Tibial nerve (tissue), 4 donors: ENCODE measurements around the gene EXTL1.

ENCODE experiments used
- EP300 ChIP-seq, 2 donors: sonication (generic); formaldehyde crosslinking; IDR thresholded peaks; one replicate each; pipeline ENCODE4 v1.6.1; 2017; ENCODE audit warnings: antibody characterized with exemption in 2 of 2, mild to moderate bottlenecking in 1 of 2
- POLR2A ChIP-seq, 2 donors: fragments of 450-650 bp; IDR thresholded peaks; one replicate each; pipeline ENCODE4 v1.6.1; 2017; ENCODE audit warnings: antibody characterized with exemption in 2 of 2, mild to moderate bottlenecking in 2 of 2, moderate library complexity in 2 of 2
- TF ChIP-seq, protein P1 (sequence below), 5 experiments: fragments of 200-600 bp in 3 of 5; fragments of 450-650 bp in 2 of 5; sonication (generic) in 3 of 5; IDR thresholded peaks; one replicate each; pipeline ENCODE4 v1.5.1; 2016 to 2019; ENCODE audit warnings: antibody characterized with exemption in 5 of 5, mild to moderate bottlenecking in 3 of 5, moderate library complexity in 2 of 5

DNA sequence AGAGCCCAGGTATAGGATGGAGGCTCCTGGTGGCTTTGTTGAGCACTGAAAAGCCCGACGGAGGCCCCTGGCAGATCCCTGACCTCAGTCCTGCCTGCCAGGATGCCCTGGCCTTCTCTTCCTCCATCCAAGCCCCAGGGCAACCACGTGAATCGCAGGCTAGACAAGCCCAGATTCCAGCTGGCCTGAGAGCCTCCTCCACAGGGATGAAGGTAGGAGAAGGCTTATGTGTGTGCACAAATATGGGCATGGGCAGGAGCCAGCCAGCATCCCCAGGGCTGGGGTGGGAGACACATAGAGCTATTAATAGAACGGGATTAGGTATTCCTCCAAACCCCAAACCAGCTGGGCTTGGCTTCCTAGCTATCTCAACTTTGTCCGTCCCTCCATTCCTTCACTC, 4.0 kb upstream of the EXTL1 start:
- TF ChIP-seq, protein P1, sequence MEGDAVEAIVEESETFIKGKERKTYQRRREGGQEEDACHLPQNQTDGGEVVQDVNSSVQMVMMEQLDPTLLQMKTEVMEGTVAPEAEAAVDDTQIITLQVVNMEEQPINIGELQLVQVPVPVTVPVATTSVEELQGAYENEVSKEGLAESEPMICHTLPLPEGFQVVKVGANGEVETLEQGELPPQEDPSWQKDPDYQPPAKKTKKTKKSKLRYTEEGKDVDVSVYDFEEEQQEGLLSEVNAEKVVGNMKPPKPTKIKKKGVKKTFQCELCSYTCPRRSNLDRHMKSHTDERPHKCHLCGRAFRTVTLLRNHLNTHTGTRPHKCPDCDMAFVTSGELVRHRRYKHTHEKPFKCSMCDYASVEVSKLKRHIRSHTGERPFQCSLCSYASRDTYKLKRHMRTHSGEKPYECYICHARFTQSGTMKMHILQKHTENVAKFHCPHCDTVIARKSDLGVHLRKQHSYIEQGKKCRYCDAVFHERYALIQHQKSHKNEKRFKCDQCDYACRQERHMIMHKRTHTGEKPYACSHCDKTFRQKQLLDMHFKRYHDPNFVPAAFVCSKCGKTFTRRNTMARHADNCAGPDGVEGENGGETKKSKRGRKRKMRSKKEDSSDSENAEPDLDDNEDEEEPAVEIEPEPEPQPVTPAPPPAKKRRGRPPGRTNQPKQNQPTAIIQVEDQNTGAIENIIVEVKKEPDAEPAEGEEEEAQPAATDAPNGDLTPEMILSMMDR (IDR thresholded peaks at IDR 0.05) = no peak
- no peak for TF ChIP-seq EP300 (IDR thresholded peaks at IDR 0.05)
- no peak for TF ChIP-seq POLR2A (IDR thresholded peaks at IDR 0.05)
